ENCODE measurements around the gene SH3RF3. TPM values are rescaled to one million over a fixed set of nuclear protein-coding genes. Genes with fewer than 3 reads are reported as not detected.

SH3RF3 gene
- total and polyA plus RNA-seq, 2 donors (not counting 1 experiment from before 2014, with no cell fraction given) = 8.3 to 10.1 TPM

- Histone ChIP-seq H3K79me2 (ENCODE audit: control insufficient read depth, insufficient read depth, low read length) (no peaks in the 10 kb centered on the region), H4K20me1 (ENCODE audit: control insufficient read depth, extremely low read depth, insufficient read depth, low read length) (no peaks in the 10 kb centered on the region), H2AFZ (ENCODE audit: low read length) (no peak overlapping the region), H3K9ac (ENCODE audit: insufficient read depth, low read length) (no peak overlapping the region), H3K4me2 (ENCODE audit: extremely low read depth, insufficient read depth, low read length) (no peak overlapping the region), H3K27ac (ENCODE audit: insufficient read depth, low read length) (no peak overlapping the region), H3K4me1 (ENCODE audit: control insufficient read depth, extremely low read depth, insufficient read depth, low read length) (peaks cover 19% of the 10 kb centered on the region), H3K9me3 (ENCODE audit: control insufficient read depth, insufficient read depth, low read depth, low read length) (no peaks in the 10 kb centered on the region), H3K4me3 (replicated peaks in 1 of 4; ENCODE audit: control extremely low read depth in 1 of 4, insufficient read depth in 1 of 4, low read depth in 3 of 4, low read length in 4 of 4) (no peak overlapping the region), H3K36me3 (ENCODE audit: control insufficient read depth, insufficient read depth, low read length) (peaks cover 2% of the 10 kb centered on the region), H3K27me3 (ENCODE audit: control insufficient read depth, insufficient read depth, low read length) (no peaks in the 10 kb centered on the region)
- DNase-seq (ENCODE audit: low read depth in 2 of 2) = no peak
- TF ChIP-seq EZH2 (IDR thresholded peaks at IDR 0.05; ENCODE audit: low read length, missing control alignments) = no peak
- TF ChIP-seq CTCF (conservative IDR thresholded peaks at IDR 0.05 in 1 of 2, IDR thresholded peaks at IDR 0.05 in 1 of 2; ENCODE audit: low read depth in 1 of 2, low read length in 2 of 2) = no peak
Measured at GRCh38 chr2:109500910-109501309, 371.9 kb downstream of the SH3RF3 start.

- Histone ChIP-seq H3K4me1 (ENCODE audit: control insufficient read depth, extremely low read depth, insufficient read depth, low read length) (peaks cover 19% of the 10 kb centered on the region), H3K36me3 (ENCODE audit: control insufficient read depth, insufficient read depth, low read length) (peaks cover 2% of the 10 kb centered on the region), H3K79me2 (ENCODE audit: control insufficient read depth, insufficient read depth, low read length) (no peaks in the 10 kb centered on the region)
Measured at GRCh38 chr2:109501461-109501860, 372.5 kb downstream of the SH3RF3 start.

GRCh38 chr2:109503191-109503590, 374.2 kb downstream of the SH3RF3 start:
- no peak overlapping the region for H3K4me3 ChIP-seq (replicated peaks in 1 of 4; ENCODE audit: control extremely low read depth in 1 of 4, insufficient read depth in 1 of 4, low read depth in 3 of 4, low read length in 4 of 4)

More at GRCh38 chr2:109501461-109501860, 372.5 kb downstream of the SH3RF3 start:
- no peaks in the 10 kb centered on the region for H4K20me1 ChIP-seq (ENCODE audit: control insufficient read depth, extremely low read depth, insufficient read depth, low read length)
- TF ChIP-seq CTCF (conservative IDR thresholded peaks at IDR 0.05 in 1 of 2, IDR thresholded peaks at IDR 0.05 in 1 of 2; ENCODE audit: low read depth in 1 of 2, low read length in 2 of 2) = no peak
- TF ChIP-seq EZH2 (IDR thresholded peaks at IDR 0.05; ENCODE audit: low read length, missing control alignments) = no peak
- no peaks in the 10 kb centered on the region for H3K27me3 ChIP-seq (ENCODE audit: control insufficient read depth, insufficient read depth, low read length)
- H2AFZ ChIP-seq (ENCODE audit: low read length) = no peak overlapping the region
- H3K27ac ChIP-seq (ENCODE audit: insufficient read depth, low read length) = no peak overlapping the region
- no peak for DNase-seq (ENCODE audit: low read depth in 2 of 2)
- H3K9ac ChIP-seq (ENCODE audit: insufficient read depth, low read length) = no peak overlapping the region
- no peaks in the 10 kb centered on the region for H3K9me3 ChIP-seq (ENCODE audit: control insufficient read depth, insufficient read depth, low read depth, low read length)
- no peak overlapping the region for H3K4me3 ChIP-seq (replicated peaks in 1 of 4; ENCODE audit: control extremely low read depth in 1 of 4, insufficient read depth in 1 of 4, low read depth in 3 of 4, low read length in 4 of 4)
- H3K4me2 ChIP-seq (ENCODE audit: extremely low read depth, insufficient read depth, low read length) = no peak overlapping the region

More at GRCh38 chr2:109503191-109503590, 374.2 kb downstream of the SH3RF3 start:
- Histone ChIP-seq H3K9me3 (ENCODE audit: control insufficient read depth, insufficient read depth, low read depth, low read length) (no peaks in the 10 kb centered on the region), H3K79me2 (ENCODE audit: control insufficient read depth, insufficient read depth, low read length) (no peaks in the 10 kb centered on the region), H2AFZ (ENCODE audit: low read length) (no peak overlapping the region), H3K4me1 (ENCODE audit: control insufficient read depth, extremely low read depth, insufficient read depth, low read length) (peaks cover 4% of the 10 kb centered on the region), H3K36me3 (ENCODE audit: control insufficient read depth, insufficient read depth, low read length) (peaks cover 2% of the 10 kb centered on the region), H3K27ac (ENCODE audit: insufficient read depth, low read length) (no peak overlapping the region), H3K27me3 (ENCODE audit: control insufficient read depth, insufficient read depth, low read length) (no peaks in the 10 kb centered on the region), H4K20me1 (ENCODE audit: control insufficient read depth, extremely low read depth, insufficient read depth, low read length) (no peaks in the 10 kb centered on the region), H3K4me2 (ENCODE audit: extremely low read depth, insufficient read depth, low read length) (no peak overlapping the region), H3K9ac (ENCODE audit: insufficient read depth, low read length) (no peak overlapping the region)
- no peak for DNase-seq (ENCODE audit: low read depth in 2 of 2)
- TF ChIP-seq CTCF (conservative IDR thresholded peaks at IDR 0.05 in 1 of 2, IDR thresholded peaks at IDR 0.05 in 1 of 2; ENCODE audit: low read depth in 1 of 2, low read length in 2 of 2) = no peak
- no peak for TF ChIP-seq EZH2 (IDR thresholded peaks at IDR 0.05; ENCODE audit: low read length, missing control alignments)

Data from fibroblast of lung (primary cell).